HG03571 (cell line): ENCODE results near the gene LGALS1.
"Not testable (repeated sequence)": the region's sequence is repeated elsewhere in the genome, so short reads cannot be mapped to it uniquely, and the experiment has no call there.

Source experiments
- ATAC-seq: cut with Tn5 transposase; IDR thresholded peaks from one replicate; pipeline ENCODE4 v1.9.1; 2021; ENCODE audit not compliant: unreplicated experiment

The LGALS1 gene

DNA sequence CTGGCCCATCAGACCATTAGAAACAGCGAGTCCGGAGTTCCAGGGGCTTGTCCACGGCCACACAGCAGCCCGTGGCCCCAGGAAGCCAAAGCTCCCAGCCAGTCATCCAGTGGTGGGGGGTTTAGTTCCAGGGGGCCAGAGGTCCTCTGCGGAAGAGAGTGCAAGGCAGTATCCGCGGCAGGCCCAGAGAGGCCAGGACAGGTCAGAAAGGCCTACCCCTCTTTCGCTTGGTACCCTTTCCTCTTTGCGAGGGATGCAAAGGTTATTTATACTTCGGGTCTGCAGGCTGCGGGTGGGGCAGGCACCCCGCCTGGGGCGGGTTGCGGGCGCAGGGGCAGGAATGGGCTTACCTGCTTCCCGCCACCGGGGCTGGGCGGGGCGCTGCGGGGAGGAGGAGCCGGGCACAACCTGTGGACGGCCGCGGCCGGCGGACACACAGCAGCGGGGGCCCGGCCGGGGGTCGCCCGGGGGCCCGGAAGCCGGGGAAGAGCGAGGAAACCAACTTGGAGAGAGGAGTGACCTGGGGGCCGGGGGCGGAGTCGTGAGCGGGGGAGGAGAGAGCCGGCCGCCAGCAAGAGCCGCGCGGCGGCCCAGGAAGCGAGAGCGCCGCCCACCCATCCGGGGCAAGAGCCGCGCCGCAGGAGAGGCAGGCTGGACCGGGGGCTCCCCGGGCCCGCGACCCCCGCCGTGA lies 36.2 kb upstream of the LGALS1 start, which contains the start of gene SH3BP1:
SH3BP1 (plus strand) TSS at position 600 of the 691 bp plus-strand sequence. CDS start 119 bp downstream, outside the sequence.
- no peak for ATAC-seq

GRCh38 chr22:37639771-37640590 lies 35.5 kb upstream of the LGALS1 start:
- ATAC-seq, result no peak

- ATAC-seq, result no peak
Observed at GRCh38 chr22:37640591-37641560, 34.6 kb upstream of the LGALS1 start.

DNA sequence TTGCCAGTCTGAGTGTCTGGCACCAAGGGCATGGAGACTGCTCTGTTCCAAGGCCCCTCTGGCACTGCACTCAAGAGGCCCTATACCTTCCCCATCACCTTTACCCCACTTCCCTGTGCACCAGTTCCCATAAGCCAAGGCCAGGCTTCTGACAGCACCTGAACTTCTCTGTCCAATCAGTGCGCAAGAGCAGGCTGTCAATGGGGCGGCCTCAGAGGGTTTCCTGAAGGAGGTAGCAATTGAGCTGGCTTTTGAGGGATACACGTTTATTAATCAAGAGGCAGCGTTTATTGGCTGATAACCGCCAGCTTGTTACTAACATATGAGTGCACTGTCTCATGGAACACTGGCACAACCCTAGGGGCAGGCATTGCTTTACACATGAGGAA lies 33.9 kb upstream of the LGALS1 start:
- ATAC-seq, result no peak

DNA sequence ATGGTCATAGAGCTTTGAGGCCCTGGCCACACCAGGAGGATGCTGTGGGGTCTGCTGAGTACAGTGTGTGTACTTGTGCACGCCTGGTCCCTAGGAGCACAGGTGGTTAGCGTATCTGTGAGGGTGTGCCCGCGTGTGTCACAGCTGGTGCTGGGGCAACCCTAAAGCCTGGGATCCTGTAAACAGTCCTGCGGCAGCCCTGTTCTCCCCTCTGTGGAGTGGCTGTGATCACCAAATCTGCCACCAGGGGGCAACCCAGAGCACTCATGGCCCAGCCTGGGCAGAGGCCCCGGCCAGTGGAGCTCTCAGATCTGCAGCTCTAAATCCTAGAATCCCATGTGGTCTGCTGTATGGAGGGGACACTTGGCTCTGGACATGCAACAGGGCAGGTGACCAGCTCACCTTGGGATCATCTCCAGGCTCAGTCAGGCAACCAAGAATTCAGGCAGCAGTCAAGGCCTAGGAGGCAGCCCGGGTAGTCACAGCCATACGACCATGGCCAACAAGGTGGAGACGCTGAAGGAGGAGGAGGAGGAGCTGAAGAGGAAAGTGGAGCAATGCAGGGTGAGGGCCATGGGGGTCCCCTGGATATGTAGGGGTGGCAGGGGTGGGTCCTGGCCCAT lies 32.1 kb upstream of the LGALS1 start:
- no peak for ATAC-seq

DNA sequence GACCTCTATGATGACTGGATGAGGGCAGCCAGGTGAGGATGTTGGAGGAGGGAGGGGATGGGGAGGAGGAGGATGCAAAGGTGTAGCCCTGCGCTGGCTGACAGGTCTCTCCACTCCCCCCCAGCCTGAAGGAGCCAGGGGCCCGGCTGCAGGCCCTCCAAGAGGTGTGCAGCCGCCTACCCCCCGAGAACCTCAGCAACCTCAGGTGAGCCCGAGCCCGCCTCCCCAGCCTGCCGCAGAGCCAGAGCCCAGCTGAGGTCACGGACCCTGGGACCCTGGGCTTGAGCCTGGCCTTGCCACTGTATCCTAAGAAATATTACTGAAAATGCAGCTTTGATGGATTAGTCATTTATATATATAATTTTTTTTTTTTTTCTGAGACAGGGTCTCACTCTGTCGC lies 28.1 kb upstream of the LGALS1 start:
- no peak for ATAC-seq

DNA sequence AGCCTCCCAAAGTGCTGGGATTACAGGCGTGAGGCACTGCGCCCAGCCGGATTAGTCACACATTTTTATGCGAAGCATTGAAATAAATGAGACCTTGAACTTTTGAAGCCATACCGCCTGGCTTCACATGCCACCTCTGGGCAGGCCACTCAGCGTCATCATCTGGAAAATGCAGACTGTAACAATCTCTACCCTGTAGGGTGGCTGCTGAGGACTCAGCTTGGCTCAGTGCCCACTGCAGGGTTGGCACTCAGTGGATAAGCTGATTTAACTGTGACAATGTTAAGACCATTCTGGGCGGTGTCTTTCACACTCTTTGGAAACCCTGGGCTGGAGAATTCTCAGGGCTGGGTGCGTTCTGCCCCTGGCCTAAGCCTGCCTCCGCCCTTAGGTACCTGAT lies 27.5 kb upstream of the LGALS1 start:
- ATAC-seq, result no peak

- ATAC-seq, result no peak
Observed at GRCh38 chr22:37650463-37651136, 24.8 kb upstream of the LGALS1 start.

DNA sequence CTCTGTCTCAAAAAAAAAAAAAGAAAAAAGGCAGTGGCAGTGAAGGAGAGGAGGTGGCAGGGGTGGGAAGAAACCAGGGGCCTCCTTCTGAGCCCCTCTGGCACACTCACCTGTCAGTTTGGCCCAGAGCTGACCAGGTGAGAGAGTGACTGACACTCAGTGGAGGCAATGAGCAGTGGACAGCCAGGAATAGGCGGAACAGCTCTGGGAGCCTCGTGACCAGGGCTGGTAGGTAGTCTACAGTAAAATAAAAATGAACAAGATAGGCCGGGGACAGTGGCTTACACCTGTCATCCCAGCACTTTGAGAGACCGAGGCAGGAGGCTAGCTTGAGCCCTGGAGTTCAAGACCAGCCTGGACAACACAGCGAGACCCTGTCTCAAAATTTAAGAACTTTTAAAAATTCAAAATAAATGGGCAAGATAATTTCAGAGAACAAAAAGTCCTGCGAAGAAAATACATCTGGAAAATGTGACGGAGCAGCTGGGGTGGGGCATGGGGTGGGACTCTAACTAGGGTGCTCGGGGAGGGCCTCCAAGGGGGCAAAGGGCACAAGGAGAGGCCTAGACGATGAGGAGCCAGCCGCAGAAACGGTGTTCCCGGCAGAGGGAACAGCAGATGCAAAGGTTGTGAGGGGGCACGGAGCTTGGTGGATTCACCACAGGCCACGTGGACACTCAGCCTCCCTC lies 20.7 kb upstream of the LGALS1 start:
- no peak for ATAC-seq

DNA sequence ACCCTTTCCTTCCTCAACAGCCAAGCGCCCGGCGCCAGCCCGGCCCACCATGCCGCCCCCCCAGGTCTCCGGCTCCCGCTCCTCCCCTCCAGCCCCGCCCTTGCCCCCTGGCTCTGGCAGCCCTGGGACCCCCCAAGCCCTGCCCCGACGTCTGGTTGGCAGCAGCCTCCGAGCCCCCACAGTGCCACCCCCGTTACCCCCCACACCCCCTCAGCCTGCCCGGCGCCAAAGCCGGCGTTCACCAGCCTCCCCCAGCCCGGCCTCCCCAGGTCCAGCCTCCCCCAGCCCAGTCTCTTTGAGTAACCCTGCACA lies 20.2 kb upstream of the LGALS1 start:
- no peak for ATAC-seq

- not testable (repeated sequence) for ATAC-seq
Observed at GRCh38 chr22:37656583-37656982, 18.9 kb upstream of the LGALS1 start.

DNA sequence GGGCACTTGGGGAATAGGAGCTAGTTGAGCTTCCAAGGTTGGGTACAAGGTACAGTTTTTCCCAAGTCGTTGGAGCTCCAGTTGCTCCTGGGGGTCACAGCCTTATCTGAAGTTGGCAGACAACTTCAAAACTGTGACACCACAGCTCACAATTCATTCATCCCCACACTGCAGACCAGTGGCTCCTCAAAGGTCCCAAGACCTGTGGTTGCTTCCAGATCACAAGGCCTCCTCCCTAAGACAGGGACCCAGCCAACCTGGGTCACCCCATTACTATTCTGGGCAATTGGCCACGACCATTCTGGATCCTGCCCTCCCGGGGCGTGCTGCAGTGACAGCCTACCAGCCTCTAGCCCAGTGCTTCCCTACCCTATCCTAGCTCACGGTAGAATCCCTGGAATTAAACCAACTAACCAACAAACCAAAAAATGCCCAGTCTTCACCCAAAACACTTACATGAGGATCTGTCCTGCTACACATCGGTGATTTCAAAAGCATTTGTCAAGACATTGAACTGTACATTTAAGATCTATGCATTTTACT lies 17.8 kb upstream of the LGALS1 start:
- ATAC-seq, result no peak

GRCh38 chr22:37658133-37659065 lies 17.0 kb upstream of the LGALS1 start, which contains the start of gene PDXP:
Gene PDXP, plus strand, starts transcription at chr22:37658723. Its CDS starts 60 bp downstream, at chr22:37658783.
- peak; percentile 77 for ATAC-seq

GRCh38 chr22:37659066-37659896 lies 16.2 kb upstream of the LGALS1 start:
- ATAC-seq, result no peak

GRCh38 chr22:37659897-37660708 lies 15.3 kb upstream of the LGALS1 start:
- no peak for ATAC-seq

GRCh38 chr22:37660709-37661045 lies 14.8 kb upstream of the LGALS1 start:
- ATAC-seq, result no peak
